ENCODE data around the gene SEC22A. TPM values are rescaled to one million over a fixed set of nuclear protein-coding genes. Genes with fewer than 3 reads are reported as not detected.

The SEC22A gene
- total RNA-seq, 1 experiment from 2014 or later: 16.2 TPM

DNA sequence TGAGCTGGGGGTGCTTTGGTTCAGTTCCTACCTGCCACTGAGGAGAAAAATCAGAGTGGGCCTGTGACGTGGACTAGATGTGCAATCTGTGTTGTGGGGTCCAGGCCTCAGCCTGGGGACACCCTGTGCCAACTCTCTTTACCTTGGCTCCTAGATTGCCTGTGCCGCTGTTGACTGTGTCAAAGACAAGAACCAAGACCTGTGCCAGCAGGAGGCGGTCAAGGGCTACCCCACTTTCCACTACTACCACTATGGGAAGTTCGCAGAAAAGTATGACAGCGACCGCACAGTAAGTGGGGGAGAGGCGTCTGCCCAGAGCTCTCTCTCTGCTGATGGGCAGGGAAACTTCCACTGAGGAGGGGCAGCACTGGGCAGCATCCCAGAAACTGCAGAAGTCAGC is 40.6 kb upstream of the SEC22A start:
- TF ChIP-seq, protein P1, sequence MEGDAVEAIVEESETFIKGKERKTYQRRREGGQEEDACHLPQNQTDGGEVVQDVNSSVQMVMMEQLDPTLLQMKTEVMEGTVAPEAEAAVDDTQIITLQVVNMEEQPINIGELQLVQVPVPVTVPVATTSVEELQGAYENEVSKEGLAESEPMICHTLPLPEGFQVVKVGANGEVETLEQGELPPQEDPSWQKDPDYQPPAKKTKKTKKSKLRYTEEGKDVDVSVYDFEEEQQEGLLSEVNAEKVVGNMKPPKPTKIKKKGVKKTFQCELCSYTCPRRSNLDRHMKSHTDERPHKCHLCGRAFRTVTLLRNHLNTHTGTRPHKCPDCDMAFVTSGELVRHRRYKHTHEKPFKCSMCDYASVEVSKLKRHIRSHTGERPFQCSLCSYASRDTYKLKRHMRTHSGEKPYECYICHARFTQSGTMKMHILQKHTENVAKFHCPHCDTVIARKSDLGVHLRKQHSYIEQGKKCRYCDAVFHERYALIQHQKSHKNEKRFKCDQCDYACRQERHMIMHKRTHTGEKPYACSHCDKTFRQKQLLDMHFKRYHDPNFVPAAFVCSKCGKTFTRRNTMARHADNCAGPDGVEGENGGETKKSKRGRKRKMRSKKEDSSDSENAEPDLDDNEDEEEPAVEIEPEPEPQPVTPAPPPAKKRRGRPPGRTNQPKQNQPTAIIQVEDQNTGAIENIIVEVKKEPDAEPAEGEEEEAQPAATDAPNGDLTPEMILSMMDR (IDR thresholded peaks at IDR 0.05; ENCODE audit: unreplicated experiment): no peak
- H3K27me3 Mint-ChIP-seq (ENCODE audit: insufficient read depth, unreplicated experiment): no peaks in the 10 kb centered on the region
- CTCF ChIA-PET: interaction anchor here (0.7 to 1.1 kb wide), 2 partner anchors 12 to 95 kb away, joined by 3 to 4 read pairs; no protein-coding TSS in a partner anchor
- no peak overlapping the region for H3K27ac Mint-ChIP-seq (ENCODE audit: low read depth, unreplicated experiment)
- H3K9me3 Mint-ChIP-seq (ENCODE audit: unreplicated experiment): no peaks in the 10 kb centered on the region
- H3K4me1 Mint-ChIP-seq (ENCODE audit: insufficient read depth, unreplicated experiment): no peaks in the 10 kb centered on the region
- no peak overlapping the region for H3K4me3 Mint-ChIP-seq (ENCODE audit: unreplicated experiment)
- peaks cover 57% of the 10 kb centered on the region for H3K36me3 Mint-ChIP-seq (ENCODE audit: insufficient read depth, unreplicated experiment)
- DNase-seq (ENCODE audit: unreplicated experiment): no peak
- BruUV-seq (replicated peaks): no TSS peak
- POLR2A ChIA-PET: no interaction called here
- intact Hi-C loops (cut with micrococcal nuclease): no loop called here

DNA sequence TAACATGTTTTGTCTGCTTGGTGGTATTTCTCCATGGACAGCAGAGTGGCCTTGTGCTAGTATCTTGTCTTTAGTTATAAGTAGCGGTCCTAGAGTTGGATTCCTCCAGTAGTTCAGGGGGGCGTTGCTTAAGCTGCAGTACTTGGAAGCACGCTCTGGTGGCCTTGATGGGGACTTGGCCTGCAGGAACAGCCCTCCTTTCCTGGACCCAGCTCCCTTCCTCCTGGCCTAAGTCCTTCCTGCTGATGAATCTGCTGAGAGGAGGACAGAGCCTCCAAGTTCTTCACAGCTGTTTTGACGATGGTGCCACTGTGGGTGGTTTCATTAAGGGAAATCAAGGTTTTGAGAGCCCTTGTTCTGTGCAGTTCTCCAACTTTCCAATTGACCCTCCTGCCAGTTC is 38.6 kb upstream of the SEC22A start:
- ChIA-PET CTCF (interaction anchor here (0.7 kb wide), 1 partner anchor 197 kb away, joined by 3 read pairs; no protein-coding TSS in a partner anchor), POLR2A (no interaction called here)
- no TSS peak for BruUV-seq (replicated peaks)
- no peak for DNase-seq (ENCODE audit: unreplicated experiment)
- Mint-ChIP-seq H3K4me3 (ENCODE audit: unreplicated experiment) (no peak overlapping the region), H3K27me3 (ENCODE audit: insufficient read depth, unreplicated experiment) (no peaks in the 10 kb centered on the region), H3K27ac (ENCODE audit: low read depth, unreplicated experiment) (no peak overlapping the region), H3K36me3 (ENCODE audit: insufficient read depth, unreplicated experiment) (peaks cover 68% of the 10 kb centered on the region), H3K9me3 (ENCODE audit: unreplicated experiment) (no peaks in the 10 kb centered on the region), H3K4me1 (ENCODE audit: insufficient read depth, unreplicated experiment) (no peaks in the 10 kb centered on the region)
- intact Hi-C loops (cut with micrococcal nuclease): no loop called here
- TF ChIP-seq, protein P1 (IDR thresholded peaks at IDR 0.05; ENCODE audit: unreplicated experiment): no peak

DNA sequence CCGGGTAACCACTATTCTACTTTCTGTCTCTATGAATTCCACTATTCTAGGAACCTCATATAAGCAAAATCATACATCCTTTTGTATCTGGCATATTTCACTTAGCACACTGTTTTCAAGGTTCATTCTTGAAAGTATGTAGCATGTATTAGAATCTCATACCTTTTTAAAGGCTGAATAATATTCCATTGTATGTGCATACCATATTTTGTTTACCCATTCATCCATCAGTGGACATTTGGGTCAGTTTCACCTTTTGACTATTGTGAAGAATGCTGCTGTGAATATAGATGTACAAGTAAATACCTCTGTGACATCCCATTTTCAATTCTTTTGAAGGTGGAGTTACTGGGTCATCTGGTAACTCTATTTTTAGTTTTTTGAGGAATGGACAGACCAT is 36.6 kb upstream of the SEC22A start:
- no peaks in the 10 kb centered on the region for H3K27me3 Mint-ChIP-seq (ENCODE audit: insufficient read depth, unreplicated experiment)
- TF ChIP-seq, protein P1 (IDR thresholded peaks at IDR 0.05; ENCODE audit: unreplicated experiment): no peak
- BruUV-seq (replicated peaks): no TSS peak
- ChIA-PET CTCF (interaction anchor here (0.6 kb wide), 3 partner anchors 30 to 1102 kb away, joined by 3 read pairs; no protein-coding TSS in a partner anchor), POLR2A (no interaction called here)
- H3K27ac Mint-ChIP-seq (ENCODE audit: low read depth, unreplicated experiment): no peak overlapping the region
- no peaks in the 10 kb centered on the region for H3K4me1 Mint-ChIP-seq (ENCODE audit: insufficient read depth, unreplicated experiment)
- intact Hi-C loops (cut with micrococcal nuclease): no loop called here
- no peak for DNase-seq (ENCODE audit: unreplicated experiment)
- no peaks in the 10 kb centered on the region for H3K9me3 Mint-ChIP-seq (ENCODE audit: unreplicated experiment)
- peaks cover 65% of the 10 kb centered on the region for H3K36me3 Mint-ChIP-seq (ENCODE audit: insufficient read depth, unreplicated experiment)
- no peak overlapping the region for H3K4me3 Mint-ChIP-seq (ENCODE audit: unreplicated experiment)

DNA sequence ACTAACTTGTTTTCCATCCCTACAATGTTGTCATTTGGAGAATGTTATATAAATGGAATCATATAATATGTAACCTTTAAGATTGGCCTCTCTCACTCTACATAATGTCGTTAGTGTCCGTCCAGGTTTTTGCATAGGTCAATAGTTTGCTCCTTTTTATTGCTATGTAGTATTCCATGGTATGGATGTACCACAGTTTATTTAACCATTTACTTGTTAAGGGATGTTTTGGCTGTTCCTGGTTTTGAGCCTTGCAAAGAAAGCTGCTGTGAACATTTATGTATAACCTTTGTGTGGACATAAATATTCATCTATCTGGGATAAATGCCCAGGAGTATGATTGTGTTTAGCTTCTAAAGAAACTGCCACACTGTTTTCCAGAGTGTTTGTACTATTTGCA is 34.1 kb upstream of the SEC22A start:
- intact Hi-C loops (cut with micrococcal nuclease): no loop called here
- H3K27me3 Mint-ChIP-seq (ENCODE audit: insufficient read depth, unreplicated experiment): no peaks in the 10 kb centered on the region
- DNase-seq (ENCODE audit: unreplicated experiment): no peak
- H3K27ac Mint-ChIP-seq (ENCODE audit: low read depth, unreplicated experiment): no peak overlapping the region
- H3K9me3 Mint-ChIP-seq (ENCODE audit: unreplicated experiment): no peaks in the 10 kb centered on the region
- TF ChIP-seq, protein P1 (IDR thresholded peaks at IDR 0.05; ENCODE audit: unreplicated experiment): no peak
- CTCF ChIA-PET: interaction anchor here (0.5 to 0.8 kb wide), 2 partner anchors 17 to 249 kb away, joined by 3 to 4 read pairs; no protein-coding TSS in a partner anchor
- no peaks in the 10 kb centered on the region for H3K4me1 Mint-ChIP-seq (ENCODE audit: insufficient read depth, unreplicated experiment)
- H3K36me3 Mint-ChIP-seq (ENCODE audit: insufficient read depth, unreplicated experiment): peaks cover 45% of the 10 kb centered on the region
- POLR2A ChIA-PET: interaction anchor here (0.8 kb wide), 1 partner anchor 26 kb away, joined by 4 read pairs; no protein-coding TSS in a partner anchor
- no TSS peak for BruUV-seq (replicated peaks)
- H3K4me3 Mint-ChIP-seq (ENCODE audit: unreplicated experiment): no peak overlapping the region
